ENCODE measurements around the gene NTRK3.

The NTRK3 gene

DNA sequence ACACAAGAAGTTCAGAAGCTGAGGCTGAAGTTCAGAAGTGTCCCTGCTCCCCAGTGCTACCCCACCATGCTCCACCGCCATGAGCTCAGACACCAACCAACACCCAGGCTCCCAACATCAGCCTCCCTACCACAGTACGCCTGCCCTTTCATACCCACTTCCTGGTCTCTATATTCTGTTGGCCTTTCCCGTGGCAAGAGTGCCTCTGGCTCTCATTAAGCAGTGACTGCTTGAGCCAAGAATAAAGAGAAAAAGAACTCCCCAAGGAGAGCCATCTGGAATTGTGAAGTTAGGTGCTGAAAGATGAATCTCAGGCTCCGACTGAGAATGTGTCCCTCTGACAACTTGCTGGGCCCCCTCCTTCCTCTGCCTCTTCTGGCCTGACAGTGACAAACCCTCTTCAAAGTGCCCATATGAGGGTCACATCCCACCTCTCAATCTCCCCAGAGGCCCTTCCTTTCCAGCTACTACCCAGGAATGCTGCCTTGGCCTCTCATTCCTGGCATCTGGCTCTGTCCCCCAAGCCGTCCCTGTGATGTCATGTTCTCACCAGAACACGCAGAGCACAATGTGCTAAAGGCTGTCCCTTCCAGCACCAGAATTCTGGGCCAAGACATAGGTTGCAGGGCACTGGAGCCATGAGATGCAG is 306.8 kb downstream of the NTRK3 start:
- Histone ChIP-seq H3K36me3 (ENCODE audit: insufficient read depth, low read length) (no peaks in the 10 kb centered on the region), H3K4me1 (ENCODE audit: insufficient read depth, low read length) (no peaks in the 10 kb centered on the region), H3K27ac (ENCODE audit: low read length) (no peak overlapping the region), H3K9ac (ENCODE audit: low read depth, low read length) (no peak overlapping the region), H2AFZ (ENCODE audit: low read depth, low read length) (no peak overlapping the region), H3K79me2 (ENCODE audit: insufficient read depth, low read length) (no peaks in the 10 kb centered on the region), H3K4me3 (ENCODE audit: low read depth in 1 of 2, low read length in 2 of 2) (no peak overlapping the region), H3K27me3 (ENCODE audit: insufficient read depth, low read length, poor library complexity) (no peaks in the 10 kb centered on the region), H3K4me2 (ENCODE audit: insufficient read depth, low read length) (no peak overlapping the region), H3K9me3 (ENCODE audit: insufficient read depth, low read length, severe bottlenecking) (no peaks in the 10 kb centered on the region), H4K20me1 (ENCODE audit: insufficient read depth, low read length) (no peaks in the 10 kb centered on the region)
- no peak for ATAC-seq (ENCODE audit: insufficient read depth, low read depth)
- no peak for DNase-seq
- TF ChIP-seq EZH2 (IDR thresholded peaks at IDR 0.05; ENCODE audit: borderline replicate concordance, low read depth, low read length, severe bottlenecking), result no peak
- TF ChIP-seq, protein P1, sequence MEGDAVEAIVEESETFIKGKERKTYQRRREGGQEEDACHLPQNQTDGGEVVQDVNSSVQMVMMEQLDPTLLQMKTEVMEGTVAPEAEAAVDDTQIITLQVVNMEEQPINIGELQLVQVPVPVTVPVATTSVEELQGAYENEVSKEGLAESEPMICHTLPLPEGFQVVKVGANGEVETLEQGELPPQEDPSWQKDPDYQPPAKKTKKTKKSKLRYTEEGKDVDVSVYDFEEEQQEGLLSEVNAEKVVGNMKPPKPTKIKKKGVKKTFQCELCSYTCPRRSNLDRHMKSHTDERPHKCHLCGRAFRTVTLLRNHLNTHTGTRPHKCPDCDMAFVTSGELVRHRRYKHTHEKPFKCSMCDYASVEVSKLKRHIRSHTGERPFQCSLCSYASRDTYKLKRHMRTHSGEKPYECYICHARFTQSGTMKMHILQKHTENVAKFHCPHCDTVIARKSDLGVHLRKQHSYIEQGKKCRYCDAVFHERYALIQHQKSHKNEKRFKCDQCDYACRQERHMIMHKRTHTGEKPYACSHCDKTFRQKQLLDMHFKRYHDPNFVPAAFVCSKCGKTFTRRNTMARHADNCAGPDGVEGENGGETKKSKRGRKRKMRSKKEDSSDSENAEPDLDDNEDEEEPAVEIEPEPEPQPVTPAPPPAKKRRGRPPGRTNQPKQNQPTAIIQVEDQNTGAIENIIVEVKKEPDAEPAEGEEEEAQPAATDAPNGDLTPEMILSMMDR (IDR thresholded peaks at IDR 0.05; ENCODE audit: borderline replicate concordance, extremely low read depth, low read length, poor library complexity, severe bottlenecking), result no peak

GRCh38 chr15:87949151-87949574 is 307.4 kb downstream of the NTRK3 start:
- H3K36me3 ChIP-seq (ENCODE audit: insufficient read depth, low read length), result no peaks in the 10 kb centered on the region
- H3K79me2 ChIP-seq (ENCODE audit: insufficient read depth, low read length), result no peaks in the 10 kb centered on the region
- H3K4me3 ChIP-seq (ENCODE audit: low read depth in 1 of 2, low read length in 2 of 2), result no peak overlapping the region
- H4K20me1 ChIP-seq (ENCODE audit: insufficient read depth, low read length), result no peaks in the 10 kb centered on the region
- no peaks in the 10 kb centered on the region for H3K9me3 ChIP-seq (ENCODE audit: insufficient read depth, low read length, severe bottlenecking)
- H3K4me2 ChIP-seq (ENCODE audit: insufficient read depth, low read length), result no peak overlapping the region
- TF ChIP-seq, protein P1 (IDR thresholded peaks at IDR 0.05; ENCODE audit: borderline replicate concordance, extremely low read depth, low read length, poor library complexity, severe bottlenecking), result no peak
- no peak for TF ChIP-seq EZH2 (IDR thresholded peaks at IDR 0.05; ENCODE audit: borderline replicate concordance, low read depth, low read length, severe bottlenecking)
- H3K9ac ChIP-seq (ENCODE audit: low read depth, low read length), result no peak overlapping the region
- H3K27me3 ChIP-seq (ENCODE audit: insufficient read depth, low read length, poor library complexity), result no peaks in the 10 kb centered on the region
- no peak for DNase-seq
- H2AFZ ChIP-seq (ENCODE audit: low read depth, low read length), result no peak overlapping the region
- no peaks in the 10 kb centered on the region for H3K4me1 ChIP-seq (ENCODE audit: insufficient read depth, low read length)
- no peak for ATAC-seq (ENCODE audit: insufficient read depth, low read depth)
- no peak overlapping the region for H3K27ac ChIP-seq (ENCODE audit: low read length)

DNA sequence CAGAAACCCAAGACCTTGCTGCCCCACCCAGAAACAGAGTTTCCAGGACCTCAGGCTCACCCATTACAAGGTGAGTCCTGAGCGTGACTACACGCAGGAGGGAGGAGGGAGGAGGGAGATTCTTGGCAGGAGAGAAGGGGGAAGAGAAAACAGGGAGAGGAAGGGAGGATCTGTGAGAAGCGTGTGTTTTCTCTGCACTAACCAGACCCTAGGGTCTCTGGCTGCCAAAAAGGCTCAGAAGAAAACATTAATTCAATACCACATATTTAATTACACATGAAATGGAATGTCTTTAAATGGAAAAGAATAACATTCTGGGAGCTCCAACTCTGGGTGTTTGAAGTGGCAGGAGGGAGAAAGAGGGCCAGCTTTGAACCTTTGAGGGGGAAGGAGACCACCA is 309.0 kb downstream of the NTRK3 start:
- H3K36me3 ChIP-seq (ENCODE audit: insufficient read depth, low read length), result no peaks in the 10 kb centered on the region
- no peak overlapping the region for H3K4me2 ChIP-seq (ENCODE audit: insufficient read depth, low read length)
- no peaks in the 10 kb centered on the region for H3K27me3 ChIP-seq (ENCODE audit: insufficient read depth, low read length, poor library complexity)
- H3K9me3 ChIP-seq (ENCODE audit: insufficient read depth, low read length, severe bottlenecking), result no peaks in the 10 kb centered on the region
- no peaks in the 10 kb centered on the region for H4K20me1 ChIP-seq (ENCODE audit: insufficient read depth, low read length)
- ATAC-seq (ENCODE audit: insufficient read depth, low read depth) (no peak), DNase-seq (no peak)
- no peaks in the 10 kb centered on the region for H3K4me1 ChIP-seq (ENCODE audit: insufficient read depth, low read length)
- TF ChIP-seq EZH2 (IDR thresholded peaks at IDR 0.05; ENCODE audit: borderline replicate concordance, low read depth, low read length, severe bottlenecking), result no peak
- TF ChIP-seq, protein P1 (IDR thresholded peaks at IDR 0.05; ENCODE audit: borderline replicate concordance, extremely low read depth, low read length, poor library complexity, severe bottlenecking), result no peak
- H3K9ac ChIP-seq (ENCODE audit: low read depth, low read length), result no peak overlapping the region
- no peak overlapping the region for H3K4me3 ChIP-seq (ENCODE audit: low read depth in 1 of 2, low read length in 2 of 2)
- H2AFZ ChIP-seq (ENCODE audit: low read depth, low read length), result no peak overlapping the region
- no peaks in the 10 kb centered on the region for H3K79me2 ChIP-seq (ENCODE audit: insufficient read depth, low read length)
- no peak overlapping the region for H3K27ac ChIP-seq (ENCODE audit: low read length)
